GM12874 (cell line): Measurements from ENCODE around the gene ANKRD11.

Experiments
- TF ChIP-seq, protein P1 (sequence below): IDR thresholded peaks from 2 replicates; pipeline ENCODE4 v1.5.1; 2011; ENCODE audit warnings: low read depth, mild to moderate bottlenecking, control low read depth, low read length, moderate library complexity; ENCODE audit not compliant: insufficient read depth

The ANKRD11 gene

DNA sequence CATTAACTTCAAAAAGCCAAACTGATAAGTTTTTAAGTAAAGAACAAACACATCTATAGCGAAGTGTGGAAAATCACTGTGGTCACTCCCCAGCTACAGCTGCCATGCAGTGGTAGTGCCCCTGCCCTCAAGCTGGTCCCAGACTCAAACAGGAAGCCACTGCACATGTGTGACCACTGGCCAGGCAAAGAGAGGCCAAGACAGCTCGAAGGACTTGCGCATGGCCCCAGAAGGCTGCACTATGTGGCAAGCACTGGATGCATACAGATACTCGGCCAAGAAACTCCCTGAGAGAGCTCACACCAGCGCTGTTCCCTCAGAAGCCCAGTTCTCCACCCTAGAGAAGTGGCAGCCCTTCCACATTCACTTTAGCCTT is 82.4 kb downstream of the ANKRD11 start:
- TF ChIP-seq, protein P1, sequence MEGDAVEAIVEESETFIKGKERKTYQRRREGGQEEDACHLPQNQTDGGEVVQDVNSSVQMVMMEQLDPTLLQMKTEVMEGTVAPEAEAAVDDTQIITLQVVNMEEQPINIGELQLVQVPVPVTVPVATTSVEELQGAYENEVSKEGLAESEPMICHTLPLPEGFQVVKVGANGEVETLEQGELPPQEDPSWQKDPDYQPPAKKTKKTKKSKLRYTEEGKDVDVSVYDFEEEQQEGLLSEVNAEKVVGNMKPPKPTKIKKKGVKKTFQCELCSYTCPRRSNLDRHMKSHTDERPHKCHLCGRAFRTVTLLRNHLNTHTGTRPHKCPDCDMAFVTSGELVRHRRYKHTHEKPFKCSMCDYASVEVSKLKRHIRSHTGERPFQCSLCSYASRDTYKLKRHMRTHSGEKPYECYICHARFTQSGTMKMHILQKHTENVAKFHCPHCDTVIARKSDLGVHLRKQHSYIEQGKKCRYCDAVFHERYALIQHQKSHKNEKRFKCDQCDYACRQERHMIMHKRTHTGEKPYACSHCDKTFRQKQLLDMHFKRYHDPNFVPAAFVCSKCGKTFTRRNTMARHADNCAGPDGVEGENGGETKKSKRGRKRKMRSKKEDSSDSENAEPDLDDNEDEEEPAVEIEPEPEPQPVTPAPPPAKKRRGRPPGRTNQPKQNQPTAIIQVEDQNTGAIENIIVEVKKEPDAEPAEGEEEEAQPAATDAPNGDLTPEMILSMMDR, result no peak

DNA sequence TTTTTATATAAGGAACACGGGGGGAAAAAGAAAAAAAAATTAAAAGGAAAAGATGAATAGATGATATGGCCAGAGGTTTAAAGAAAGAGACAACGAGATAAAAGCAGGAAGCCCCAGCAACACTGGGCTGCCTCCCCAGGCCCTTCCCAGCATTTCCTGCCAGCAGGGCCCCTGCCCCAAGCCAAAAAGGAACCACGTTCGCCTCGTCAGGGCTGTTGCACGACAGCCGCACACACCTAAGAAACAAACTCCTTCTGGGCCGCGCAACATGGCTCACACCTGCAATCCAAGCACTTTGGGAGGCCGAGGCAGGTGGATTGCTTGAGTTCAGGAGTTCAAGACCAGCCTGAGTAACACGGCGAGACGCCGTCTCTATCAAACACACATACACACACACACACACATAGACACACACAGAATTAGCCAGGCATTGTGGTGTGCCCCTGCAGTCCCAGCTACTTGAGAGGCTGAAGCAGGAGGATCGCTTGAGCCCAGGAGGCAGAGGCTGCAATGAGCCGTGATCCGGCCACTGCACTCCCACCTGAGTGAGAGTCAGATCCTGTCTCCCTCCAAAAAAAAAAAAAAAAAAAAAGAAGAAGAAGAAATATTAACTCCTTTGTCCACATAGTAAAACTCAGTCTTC is 83.0 kb downstream of the ANKRD11 start:
- TF ChIP-seq, protein P1, result no peak

DNA sequence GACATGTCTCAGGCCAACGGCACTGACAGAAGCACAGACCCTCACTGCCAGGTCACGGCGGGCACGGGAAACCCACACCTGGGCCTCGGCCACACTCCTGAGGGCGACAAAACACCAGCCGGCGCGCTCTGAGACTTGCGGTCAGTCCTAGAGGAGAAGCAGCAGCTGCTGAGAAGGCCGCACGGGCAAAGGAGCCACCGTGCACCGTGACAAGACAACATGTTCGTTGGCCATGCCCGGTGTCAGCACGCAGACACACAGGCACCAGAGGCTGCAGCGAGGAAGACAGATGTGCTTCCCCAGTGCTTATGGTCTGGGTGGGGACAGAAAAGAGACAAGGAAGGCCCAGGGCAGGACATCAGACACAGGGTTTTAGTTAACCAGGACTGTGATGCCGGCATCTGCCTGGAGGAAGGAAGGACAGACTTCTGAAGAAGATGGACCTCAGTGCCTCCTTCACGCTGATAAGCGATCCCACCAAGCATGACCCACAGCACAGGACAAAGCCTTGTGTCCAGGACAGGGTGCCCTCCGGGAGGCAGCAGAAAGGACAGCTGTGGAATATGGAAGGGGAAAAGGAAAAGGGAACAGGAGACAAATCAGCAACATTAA is 84.0 kb downstream of the ANKRD11 start:
- TF ChIP-seq, protein P1, result no peak

DNA sequence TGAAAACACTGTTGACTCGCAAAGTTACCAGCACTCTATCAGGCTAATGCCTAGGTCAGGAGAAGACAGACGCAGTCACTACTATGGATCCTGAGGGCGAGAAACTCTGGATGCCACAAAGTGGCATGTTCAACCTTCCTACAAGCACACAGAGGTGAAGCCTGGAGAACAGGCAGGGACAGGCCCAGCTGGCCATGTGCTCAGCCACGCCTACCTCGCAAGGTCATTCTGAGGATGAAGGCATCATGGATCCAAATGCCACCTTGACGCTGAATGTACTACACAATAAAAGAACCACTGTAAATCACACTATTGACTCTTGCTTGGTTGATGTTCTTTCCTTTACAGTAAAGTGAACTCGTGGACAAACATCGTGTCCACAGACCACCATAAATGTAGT is 85.8 kb downstream of the ANKRD11 start:
- TF ChIP-seq, protein P1, result no peak

DNA sequence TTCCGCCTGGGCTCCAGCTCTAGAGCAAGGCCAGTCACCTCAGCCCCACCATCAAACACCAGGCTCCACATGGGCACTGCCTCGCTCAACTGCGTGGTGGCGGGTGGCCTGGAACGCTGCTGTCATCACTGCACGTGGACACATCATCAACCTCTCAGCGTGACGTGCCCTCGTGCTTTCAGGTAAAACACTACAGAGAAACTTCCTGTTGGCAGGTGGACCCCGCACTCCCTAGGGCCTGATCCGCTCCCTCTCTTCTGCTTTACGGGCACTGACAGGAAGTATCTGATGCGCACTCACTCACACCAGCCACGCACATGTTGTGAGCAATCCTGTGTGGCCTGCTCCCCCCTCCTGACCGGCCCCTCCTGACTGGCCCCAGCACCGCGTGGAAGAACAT is 87.4 kb downstream of the ANKRD11 start:
- TF ChIP-seq, protein P1, result no peak

DNA sequence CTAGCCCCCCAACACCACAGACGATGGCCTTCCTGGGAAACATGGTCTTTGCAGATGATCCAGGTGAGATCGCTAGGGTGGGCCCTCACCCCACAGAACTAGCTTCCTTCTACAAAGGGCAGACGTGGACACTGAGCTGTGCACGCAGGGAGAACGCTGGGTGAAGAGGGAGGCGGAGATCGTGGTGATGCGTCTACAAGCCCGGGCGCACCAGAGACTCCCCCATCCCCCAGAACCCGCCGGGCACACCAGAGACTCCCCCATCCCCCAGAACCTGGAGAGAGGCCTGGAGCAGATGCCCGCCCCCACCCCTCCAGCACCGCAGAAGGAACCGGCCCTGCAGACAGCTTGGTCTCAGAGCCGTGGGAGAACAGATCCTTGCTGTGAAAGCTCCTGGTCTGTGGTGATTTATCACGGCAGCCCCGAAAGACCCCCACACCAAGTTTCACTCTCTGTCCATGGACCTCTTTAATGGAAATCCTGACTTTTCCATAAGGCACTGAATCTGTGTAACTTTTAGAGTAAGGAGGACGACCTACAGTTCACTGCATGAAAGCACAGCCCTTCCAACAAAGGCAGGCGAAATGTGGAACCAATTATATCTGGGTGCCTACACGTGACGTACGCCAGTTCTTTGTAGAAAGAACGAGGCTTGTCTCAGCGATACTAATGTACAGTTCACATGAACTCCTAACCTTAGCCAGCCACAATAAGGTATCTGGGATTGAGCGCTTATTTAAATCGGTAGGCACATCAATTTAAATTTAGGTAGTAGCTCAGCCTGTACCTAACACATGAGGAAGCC is 88.5 kb downstream of the ANKRD11 start:
- TF ChIP-seq, protein P1, result no peak

DNA sequence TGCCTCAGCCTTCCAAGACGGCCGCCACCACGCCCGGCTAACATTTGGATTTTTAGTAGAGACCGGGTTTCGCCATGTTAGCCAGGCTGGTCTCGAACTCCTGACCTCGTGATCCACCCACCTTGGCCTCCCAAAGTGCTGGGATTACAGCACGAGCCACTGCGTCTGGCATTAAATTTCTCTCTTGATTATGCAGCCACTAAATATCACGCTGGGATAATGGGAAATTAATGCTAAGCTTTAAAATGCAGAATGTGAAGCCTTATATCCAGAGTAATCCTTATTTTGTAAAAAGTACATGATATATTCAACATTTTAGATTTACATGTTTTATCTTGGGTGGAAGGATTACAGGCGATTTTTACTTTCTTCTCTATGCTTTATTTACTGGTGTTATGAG is 89.2 kb downstream of the ANKRD11 start:
- TF ChIP-seq, protein P1, result no peak
